HG02885 (cell line): Measurements from ENCODE around the gene PDZD8.

ENCODE experiments used
- ATAC-seq: cut with Tn5 transposase; IDR thresholded peaks from one replicate; pipeline ENCODE4 v1.9.1; 2021; ENCODE audit warnings: mild to moderate bottlenecking; ENCODE audit not compliant: unreplicated experiment, poor library complexity

The PDZD8 gene, protein sequence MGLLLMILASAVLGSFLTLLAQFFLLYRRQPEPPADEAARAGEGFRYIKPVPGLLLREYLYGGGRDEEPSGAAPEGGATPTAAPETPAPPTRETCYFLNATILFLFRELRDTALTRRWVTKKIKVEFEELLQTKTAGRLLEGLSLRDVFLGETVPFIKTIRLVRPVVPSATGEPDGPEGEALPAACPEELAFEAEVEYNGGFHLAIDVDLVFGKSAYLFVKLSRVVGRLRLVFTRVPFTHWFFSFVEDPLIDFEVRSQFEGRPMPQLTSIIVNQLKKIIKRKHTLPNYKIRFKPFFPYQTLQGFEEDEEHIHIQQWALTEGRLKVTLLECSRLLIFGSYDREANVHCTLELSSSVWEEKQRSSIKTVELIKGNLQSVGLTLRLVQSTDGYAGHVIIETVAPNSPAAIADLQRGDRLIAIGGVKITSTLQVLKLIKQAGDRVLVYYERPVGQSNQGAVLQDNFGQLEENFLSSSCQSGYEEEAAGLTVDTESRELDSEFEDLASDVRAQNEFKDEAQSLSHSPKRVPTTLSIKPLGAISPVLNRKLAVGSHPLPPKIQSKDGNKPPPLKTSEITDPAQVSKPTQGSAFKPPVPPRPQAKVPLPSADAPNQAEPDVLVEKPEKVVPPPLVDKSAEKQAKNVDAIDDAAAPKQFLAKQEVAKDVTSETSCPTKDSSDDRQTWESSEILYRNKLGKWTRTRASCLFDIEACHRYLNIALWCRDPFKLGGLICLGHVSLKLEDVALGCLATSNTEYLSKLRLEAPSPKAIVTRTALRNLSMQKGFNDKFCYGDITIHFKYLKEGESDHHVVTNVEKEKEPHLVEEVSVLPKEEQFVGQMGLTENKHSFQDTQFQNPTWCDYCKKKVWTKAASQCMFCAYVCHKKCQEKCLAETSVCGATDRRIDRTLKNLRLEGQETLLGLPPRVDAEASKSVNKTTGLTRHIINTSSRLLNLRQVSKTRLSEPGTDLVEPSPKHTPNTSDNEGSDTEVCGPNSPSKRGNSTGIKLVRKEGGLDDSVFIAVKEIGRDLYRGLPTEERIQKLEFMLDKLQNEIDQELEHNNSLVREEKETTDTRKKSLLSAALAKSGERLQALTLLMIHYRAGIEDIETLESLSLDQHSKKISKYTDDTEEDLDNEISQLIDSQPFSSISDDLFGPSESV

DNA sequence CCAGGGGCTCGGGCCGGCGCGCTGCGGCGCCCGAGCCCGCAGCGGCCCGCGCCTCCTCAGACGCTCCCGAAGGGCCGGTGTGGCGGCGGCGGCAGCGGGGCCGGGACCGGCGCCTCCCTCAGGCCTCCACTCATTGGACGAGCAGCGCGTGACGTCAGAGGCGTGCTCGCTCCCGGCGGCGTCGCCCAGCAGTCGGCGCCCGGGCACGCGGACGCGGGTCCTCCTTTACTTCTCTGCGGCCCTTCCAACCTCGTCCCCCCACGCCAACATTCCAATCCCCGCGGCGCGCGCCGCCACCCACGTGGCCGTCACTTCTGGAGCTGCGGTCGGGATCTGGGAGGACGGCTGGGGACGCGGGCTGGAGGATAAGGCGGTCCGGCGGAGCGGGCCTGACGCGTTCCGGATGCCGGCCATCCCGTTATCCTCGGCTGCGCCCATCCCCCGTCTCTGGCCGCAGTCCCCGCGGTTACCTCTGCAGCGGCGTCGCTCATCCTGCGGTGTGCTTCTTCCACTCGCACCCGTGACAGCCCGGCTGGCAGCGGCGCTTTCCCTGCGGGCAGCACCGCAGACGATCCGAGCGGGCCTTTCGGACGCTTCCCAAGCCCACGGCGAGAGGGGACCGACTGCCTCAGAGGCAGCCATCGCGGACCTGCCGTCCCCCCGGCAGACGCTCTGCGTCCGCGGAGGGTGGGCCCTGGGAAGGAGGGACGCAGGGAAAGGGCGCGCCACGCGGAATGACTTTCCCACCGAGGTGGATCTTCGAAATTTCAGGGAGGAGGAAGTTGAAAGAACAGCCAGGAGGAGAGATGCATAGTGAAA, at the start of gene PDZD8:
TSS of gene PDZD8 (minus strand) at position 81 of the 819 bp plus-strand sequence. CDS start 213 bp downstream, outside the sequence.
- ATAC-seq: peak; percentile 88

DNA sequence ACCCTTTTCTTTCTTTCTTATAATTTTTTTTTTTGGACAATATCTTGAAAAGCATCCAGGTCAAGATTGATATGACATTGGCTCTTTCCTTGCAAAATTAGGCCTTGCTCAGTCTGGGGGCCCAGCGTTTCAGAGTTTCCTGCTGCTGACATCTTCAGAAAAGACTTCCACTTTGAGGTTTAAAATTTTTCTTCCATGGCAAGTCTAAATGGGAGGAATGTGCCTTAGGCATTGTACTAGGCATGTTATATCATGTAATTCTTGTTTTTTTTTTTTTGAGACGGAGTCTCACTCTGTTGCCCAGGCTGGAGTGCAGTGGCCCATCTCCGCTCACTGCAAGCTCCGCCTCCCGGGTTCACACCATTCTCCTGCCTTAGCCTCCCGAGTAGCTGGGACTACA, 48.9 kb upstream of the PDZD8 start:
- ATAC-seq: no peak

DNA sequence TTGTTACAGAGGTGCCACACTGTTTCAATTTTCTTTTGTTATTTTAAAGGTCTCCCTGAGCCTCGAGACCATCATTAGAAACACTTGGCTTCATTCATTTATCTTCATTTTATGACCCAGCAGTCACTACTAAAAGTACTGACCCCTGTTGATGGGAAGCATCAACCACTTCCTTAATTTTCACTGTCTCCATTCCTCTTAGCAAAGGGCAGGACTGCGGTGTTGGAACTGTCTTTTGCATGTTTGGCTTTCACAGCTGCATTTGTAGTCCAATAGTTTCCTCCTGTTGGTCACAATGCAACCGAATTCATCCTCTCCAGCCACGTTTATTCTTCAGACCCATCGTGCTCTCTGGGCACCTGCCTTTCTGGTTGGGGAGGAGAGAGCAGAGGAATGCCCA, 46.7 kb upstream of the PDZD8 start:
- ATAC-seq: no peak

DNA sequence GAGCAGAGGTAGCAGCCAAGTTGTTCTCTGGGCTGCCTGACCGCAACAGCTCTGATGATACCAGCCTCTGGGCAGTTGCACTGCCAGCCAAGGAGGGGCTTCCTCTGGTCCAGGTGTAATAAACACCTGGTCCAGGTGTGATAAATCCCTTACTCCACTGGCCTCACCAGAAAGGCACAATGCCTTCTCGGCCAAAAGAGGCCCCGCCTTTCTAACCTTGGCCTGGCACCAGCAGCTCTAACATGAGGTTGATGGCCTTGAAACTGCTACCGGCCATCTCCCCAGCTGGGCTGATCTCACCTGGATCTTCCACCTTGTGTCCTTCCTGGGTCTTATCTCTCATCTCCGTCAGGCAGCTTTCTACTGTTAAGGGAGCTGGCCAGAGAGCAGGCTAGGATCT, 45.5 kb upstream of the PDZD8 start:
- no peak for ATAC-seq

DNA sequence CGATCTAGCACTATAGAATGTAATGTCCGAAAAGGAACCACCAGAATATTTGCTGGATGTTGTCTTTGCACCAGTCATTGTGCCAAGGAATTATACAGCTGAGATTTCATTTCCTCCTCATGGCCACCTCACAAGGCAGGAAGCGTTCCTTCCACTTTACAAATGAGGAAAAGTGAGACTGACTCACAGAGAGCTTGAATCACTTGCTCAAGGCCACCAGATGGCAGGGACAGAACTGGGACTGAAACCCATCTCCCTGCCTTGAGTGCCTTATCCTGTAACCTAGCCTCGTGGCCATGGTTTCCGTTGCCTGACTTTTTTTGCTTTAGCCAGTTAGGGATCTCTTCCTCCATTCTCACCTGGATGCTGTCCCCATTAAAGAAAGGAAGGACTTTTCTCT, 44.7 kb upstream of the PDZD8 start:
- no peak for ATAC-seq

DNA sequence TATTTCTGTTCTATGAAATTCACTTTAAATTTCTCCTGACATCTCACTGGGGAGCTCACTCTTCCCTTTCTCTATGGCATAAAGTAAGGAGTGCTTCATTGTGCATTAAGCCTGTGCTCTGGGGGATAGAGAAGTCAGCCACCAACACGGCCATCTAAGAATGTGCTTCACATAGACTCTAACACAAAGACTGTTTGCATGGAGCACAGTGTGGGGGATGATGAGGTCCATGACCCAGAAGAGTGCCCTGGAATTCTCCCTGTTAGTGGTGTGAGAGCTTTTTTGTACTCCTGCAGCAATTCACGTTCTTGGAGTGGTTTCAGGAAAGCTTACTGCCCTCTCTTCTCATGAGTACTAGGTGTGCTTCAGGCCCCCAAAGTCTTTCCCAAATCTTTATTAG, 43.9 kb upstream of the PDZD8 start:
- no peak for ATAC-seq

DNA sequence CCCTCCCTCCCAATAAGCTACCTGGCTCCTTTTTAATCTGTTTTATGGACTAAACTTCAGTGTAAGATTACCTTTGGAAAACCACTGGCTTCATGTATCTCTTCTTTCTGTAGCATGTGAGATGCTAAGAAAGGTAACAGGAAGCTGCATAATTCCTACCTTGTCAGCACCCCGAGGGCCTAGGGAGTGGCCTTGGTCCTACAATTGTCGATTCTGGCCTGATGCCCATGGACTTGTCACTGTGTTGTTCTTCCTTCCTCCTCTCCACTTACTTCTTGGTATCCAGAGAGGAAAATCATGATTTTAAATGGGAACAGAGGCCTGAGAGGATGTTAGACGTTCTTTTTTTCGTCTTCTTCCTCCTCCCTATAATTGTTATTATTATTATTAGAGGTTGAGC, 42.9 kb upstream of the PDZD8 start:
- ATAC-seq: no peak

DNA sequence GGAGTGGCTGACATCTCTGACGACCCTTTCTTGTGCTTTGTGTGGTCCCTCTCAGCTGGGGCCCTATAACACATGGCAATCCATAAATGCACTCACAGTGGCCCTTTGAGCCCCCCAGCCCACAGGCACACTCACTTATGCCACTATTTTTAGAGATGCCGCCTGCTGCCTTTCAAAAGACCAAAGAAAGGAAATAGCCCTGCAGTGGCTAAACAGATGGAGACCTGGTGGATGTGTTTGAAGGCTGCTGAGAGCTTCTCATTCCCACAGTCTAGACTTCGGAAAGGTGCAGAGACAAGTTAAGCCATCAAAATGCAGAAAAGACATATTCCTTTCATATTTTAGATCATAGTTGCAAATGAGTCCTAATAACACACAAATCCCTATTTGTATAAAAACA, 42.0 kb upstream of the PDZD8 start:
- ATAC-seq: no peak

DNA sequence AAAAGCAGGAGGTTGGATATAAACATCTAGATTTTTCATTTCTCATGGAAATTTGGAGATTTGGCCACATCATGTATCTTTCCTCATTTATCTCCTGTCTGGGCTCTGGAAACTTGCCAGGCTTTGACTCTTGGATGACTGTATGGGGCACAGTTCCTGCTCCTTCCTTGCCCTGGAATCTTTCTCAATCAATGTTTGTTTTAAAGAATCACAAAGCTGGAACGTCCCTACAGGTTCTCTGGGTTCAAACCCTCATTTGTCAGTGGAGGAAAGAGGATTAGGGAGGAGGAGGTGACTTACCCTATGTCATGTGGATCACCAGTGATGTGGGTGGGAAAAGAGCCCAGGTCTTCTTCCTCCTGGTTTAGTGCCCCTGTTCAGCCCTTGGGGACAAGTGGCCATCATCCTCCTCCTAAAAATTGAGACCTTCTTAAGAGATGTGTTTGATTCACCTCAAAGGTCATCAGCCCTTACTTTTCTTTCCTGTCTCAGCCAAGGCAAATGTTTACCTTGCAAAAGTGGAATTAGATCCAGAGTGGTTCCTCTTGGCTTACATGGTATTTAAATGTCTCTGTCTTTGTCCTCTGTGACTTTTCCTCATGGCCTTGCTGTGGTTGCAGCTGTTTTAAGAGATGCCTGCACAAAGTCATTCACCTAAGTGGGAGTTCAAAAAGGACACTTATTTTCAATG, 38.8 kb upstream of the PDZD8 start:
- no peak for ATAC-seq

DNA sequence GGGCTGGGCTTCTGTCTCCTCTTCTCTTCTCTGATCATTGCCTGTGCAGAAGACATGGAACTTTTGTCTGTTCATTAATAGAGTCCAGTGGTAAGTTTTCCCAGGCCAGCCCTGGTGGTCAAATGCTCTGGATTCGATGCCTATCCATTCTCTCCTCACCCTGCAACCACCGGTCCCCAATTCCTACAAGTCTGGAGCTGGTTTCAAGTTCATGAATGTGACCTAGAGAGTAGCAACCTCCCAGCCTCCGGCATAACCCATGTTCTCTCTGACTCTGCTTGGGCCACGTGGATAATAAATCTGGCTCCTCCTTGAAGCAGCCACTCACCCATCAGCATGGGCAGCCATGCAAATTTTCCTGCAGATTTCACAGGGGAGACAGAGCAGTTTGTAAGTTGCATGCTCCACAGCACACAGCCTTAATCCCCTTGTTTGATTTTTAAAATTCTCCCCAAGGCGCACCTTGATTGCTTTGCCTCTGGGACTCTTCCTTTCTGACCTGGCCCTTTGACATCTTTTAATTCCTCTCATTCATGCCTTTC, 37.3 kb upstream of the PDZD8 start:
- no peak for ATAC-seq

DNA sequence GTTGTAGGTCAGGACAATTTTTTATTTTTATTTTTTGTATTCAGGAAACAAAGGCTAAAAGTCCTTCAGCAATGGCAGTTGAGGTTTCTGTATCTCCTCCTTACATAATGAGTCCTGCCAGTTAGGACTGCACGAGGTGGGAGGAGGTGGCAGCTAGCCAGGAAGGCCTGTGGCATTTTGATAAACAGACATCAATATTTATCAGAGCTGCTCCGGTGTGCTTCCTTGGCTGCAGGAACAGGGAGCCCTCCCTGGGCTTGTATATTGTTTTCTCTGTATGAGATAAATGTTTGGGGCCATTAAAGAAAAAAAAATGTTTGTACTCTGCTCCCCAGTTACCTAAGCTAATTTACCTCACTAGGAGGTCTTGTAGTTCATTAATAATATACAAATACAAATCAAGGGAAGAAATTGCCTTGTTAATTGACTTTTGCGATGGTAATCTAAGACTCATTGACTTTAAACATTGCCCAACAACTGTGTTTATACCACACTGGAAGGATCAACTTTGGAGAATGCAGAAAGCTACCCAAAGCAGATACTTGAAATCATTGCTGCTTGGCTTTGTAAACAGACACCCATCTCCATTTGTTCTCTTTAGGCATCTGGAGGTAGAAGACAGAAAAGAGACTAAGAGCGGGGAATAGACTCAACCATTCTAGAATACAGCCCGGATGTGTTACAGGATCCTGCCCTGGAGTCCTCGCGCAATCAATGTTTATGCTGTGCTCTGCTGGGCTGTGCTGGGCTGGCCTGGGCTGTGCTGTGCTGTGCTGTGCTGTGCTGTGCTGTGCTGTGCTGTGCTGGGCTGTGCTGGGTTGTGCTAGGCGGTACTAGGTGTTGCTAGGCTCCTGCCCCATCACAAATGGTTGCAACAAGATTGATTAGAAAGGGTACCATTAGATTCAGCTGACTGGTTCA, 36.5 kb upstream of the PDZD8 start:
- ATAC-seq: no peak

DNA sequence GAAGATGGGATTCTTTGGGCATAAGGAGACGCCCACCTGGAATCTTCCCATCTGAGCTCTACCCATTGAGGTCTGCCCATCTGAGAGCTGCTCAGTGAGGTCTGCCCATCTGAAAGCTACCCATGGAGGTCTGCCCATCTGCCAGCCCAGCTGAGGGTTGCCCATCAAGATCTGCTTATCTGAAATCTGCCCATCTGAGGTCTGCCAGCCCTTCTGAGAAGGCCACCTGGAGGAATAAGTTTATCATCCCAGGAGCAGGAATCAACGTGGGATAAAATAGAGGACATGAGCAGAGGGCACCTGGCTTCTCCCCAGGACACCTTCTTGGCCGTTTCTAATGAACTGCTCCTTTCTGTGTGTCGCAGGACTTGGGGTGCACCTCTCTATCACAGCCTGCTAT, 35.3 kb upstream of the PDZD8 start:
- ATAC-seq: no peak

DNA sequence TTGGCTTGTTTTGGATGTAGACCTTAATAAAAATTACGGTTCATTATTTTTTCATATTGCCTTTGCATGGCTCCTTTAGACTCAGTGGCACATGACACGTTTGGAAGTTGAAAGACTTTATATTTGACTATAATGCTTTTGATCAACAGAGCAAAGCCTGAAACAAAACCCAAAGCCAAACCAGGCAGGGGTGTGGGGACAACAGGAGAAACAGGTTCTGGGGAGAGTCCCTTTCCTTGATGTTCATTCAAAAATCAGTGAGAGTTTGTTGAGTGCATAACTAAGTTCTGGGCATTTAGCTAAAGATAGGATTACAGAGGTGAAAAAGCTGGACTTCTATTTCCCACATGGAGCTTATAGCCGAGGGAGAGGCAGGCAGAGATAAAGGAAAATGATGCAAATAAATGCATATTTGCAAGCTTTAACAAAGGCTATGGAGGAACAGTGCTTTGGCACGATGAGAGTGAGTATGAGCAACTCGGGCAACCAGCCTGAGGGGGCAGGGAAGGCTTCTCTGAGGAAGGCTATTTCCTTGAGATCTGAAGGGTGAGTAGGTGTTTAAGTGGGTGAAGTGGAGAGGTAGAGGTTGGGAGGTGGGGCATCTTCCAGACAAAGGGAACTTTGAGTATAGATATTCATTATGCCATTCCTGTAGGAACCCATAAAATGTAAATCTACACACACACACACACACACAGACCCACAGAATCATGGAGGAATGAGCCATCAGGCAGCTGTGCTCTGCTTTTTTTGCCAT, 34.5 kb upstream of the PDZD8 start:
- ATAC-seq: no peak

DNA sequence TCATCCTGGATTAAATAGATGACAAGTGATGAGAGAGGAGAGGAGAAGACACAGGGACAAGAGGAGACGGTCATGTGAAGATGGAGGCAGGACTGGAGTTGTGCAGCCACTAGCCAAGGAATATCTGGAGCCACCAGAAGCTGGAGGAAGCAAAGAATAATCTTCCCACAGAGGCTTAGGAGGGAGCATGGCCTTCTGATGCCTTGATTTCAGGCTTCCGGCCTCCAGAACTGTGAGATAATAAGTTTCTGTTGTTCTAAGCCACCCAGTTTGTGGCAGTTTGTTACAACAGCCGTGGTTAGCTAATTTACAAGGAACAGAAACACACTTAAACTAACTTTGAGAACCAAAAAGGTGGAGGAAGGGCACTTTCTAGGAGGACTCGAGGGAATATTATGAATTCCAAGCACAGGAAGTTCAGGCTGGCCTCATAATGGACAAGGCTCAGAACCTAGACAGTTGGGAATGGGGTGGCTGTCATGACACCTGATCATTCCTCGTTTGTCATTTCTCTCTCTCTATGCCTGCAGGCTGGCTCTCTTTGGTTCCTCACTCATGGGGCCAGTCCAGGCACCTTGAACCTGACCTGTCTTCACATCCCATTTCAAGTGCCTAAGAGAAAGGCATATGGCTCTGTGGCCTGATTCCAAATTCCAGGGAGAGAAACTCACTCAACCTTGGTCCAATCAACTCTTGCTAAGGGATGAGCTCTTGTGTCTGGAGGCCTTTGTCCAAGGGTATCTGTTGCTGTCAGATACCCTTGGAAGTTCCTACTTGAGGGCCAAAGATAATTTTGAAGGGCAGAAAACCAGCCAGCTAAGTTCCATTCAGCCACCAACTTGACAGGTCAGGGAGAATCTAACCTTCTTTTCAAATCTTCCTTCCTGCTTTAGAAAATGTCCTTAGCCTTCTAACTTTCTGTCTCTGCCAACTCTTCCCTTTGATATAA, 33.5 kb upstream of the PDZD8 start:
- no peak for ATAC-seq

DNA sequence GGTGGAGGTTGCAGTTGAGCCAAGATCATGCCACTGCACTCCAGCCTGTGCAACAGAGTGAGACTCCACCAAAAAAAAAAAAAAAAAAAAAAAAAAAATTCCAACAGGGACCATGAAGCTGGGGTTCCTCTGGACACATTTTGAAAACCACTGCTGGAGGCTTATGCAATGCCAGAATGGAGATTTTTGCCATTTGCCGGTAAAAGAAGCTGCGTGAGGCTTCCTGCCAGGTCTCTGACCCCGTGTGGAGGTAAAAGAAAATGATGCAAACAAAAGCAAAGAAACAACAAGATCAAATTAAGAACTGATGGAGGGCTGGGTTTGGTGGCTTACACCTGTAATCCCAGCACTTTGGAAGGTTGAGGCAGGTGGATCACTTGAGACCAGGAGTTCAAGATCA, 30.5 kb upstream of the PDZD8 start:
- no peak for ATAC-seq

DNA sequence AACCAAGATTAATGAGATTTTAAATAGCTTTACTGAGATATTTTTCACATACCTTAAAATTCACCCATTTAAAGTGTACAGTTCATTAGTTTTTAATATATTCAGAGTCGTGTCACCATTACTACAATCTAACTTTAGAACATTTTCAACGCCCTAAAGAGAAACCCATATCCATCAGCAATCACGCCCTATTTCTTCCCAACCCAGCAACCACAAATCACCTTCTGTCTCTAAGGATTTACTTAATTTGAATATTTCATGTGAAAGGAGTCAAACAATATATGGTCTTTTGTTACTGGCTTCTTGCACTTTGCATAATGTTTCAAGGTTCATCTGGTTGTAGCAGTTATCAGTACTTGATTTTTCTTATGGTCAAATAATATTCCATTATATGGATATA, 25.1 kb upstream of the PDZD8 start:
- ATAC-seq: no peak
